PFSK-1 (cell line): ENCODE results near the gene ARAP1.

Experiments
- FOXP2 ChIP-seq: optimal IDR thresholded peaks from 2 replicates; pipeline ENCODE3; 2011; ENCODE audit warnings: borderline replicate concordance, control low read depth, inconsistent platforms; ENCODE audit not compliant: insufficient read depth; ENCODE audit errors: extremely low read length, extremely low read depth
- POLR2AphosphoS5 ChIP-seq: IDR thresholded peaks from 2 replicates; pipeline ENCODE4 v1.6.1; 2012; ENCODE audit warnings: low read depth, mild to moderate bottlenecking, control low read depth, low read length, moderate library complexity
- REST ChIP-seq, 2 experiments: IDR thresholded peaks; 2 replicates each; pipeline versions ENCODE4 v1.6.1 to v1.8.0; 2011 to 2012; ENCODE audit warnings: low read depth in 2 of 2, low read length in 2 of 2, control low read depth in 1 of 2, inconsistent platforms in 1 of 2, mild to moderate bottlenecking in 1 of 2, moderate library complexity in 1 of 2; ENCODE audit not compliant: insufficient read depth in 1 of 2
- SIN3A ChIP-seq: IDR thresholded peaks from 2 replicates; pipeline ENCODE4 v1.6.1; 2012; ENCODE audit warnings: mild to moderate bottlenecking, low read length, moderate library complexity, borderline replicate concordance; ENCODE audit not compliant: insufficient read depth
- TAF1 ChIP-seq: IDR thresholded peaks from 2 replicates; pipeline ENCODE4 v1.6.1; 2012; ENCODE audit warnings: low read length, control low read depth, borderline replicate concordance; ENCODE audit not compliant: insufficient read depth

Gene ARAP1

GRCh38 chr11:72746821-72747220, 5.4 kb downstream of the ARAP1 start:
- TF ChIP-seq FOXP2 = no peak
- TF ChIP-seq REST (IDR thresholded peaks at IDR 0.05; ENCODE audit: insufficient read depth in 1 of 2, low read depth in 2 of 2, low read length in 2 of 2) = no peak

- TF ChIP-seq REST (IDR thresholded peaks at IDR 0.05; ENCODE audit: insufficient read depth in 1 of 2, low read depth in 2 of 2, low read length in 2 of 2) (no peak), SIN3A (no peak), POLR2AphosphoS5 (no peak), FOXP2 (no peak), TAF1 (no peak)
Measured at GRCh38 chr11:72745925-72746550, 6.2 kb downstream of the ARAP1 start.

- TF ChIP-seq TAF1 (no peak), FOXP2 (no peak)
Measured at GRCh38 chr11:72745511-72745910, 6.7 kb downstream of the ARAP1 start.

GRCh38 chr11:72744474-72744873, 7.7 kb downstream of the ARAP1 start:
- TF ChIP-seq TAF1 (no peak), POLR2AphosphoS5 (no peak), SIN3A (no peak), REST (IDR thresholded peaks at IDR 0.05; ENCODE audit: insufficient read depth in 1 of 2, low read depth in 2 of 2, low read length in 2 of 2) (no peak), FOXP2 (no peak)

GRCh38 chr11:72743321-72744221, 8.6 kb downstream of the ARAP1 start:
- TF ChIP-seq TAF1 = no peak

GRCh38 chr11:72742513-72743320, 9.5 kb downstream of the ARAP1 start:
- TF ChIP-seq FOXP2 (no peak), TAF1 (no peak), SIN3A (no peak), POLR2AphosphoS5 (no peak), REST (IDR thresholded peaks at IDR 0.05; ENCODE audit: insufficient read depth in 1 of 2, low read depth in 2 of 2, low read length in 2 of 2) (no peak)
